ENCODE results near the gene ADGRD1. TPM values are rescaled to one million over a fixed set of nuclear protein-coding genes. Genes with fewer than 3 reads are reported as not detected.

ADGRD1 gene
- total RNA-seq, 1 experiment from 2014 or later = 0.77 TPM

DNA sequence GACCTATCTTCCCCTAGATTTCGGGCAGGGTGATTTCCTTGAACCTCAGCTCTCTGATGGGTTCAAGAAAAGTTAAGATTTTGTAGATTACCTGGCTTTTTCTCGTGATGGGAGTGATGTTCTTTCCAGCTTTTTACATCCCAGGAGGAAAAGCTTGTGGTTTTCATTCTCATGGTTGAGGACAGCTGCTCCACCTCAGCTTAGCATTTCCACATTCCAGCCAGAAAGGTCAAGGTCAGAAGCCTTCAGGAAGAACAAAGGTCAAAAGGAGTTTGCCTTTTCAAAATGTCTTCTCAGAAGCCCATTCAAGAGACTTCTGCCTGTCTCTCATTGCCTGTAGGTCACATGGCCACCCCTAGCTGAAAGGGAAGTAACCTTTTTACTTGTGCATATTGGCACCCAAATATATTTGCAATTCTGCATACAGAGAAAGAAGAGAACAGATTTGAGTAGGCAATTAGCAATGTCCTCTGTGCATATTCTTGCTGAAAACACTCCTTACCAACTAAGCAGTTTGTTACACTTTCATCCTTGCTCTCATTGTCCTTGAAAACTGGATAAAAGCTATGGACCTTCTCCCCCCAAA, 6.6 kb upstream of the ADGRD1 start:
- Mint-ChIP-seq H3K27ac (peak overlapping the region; percentile 24), H3K36me3 (peaks cover 30% of the 10 kb centered on the region), H3K4me3 (no peak overlapping the region), H3K4me1 (peaks cover 41% of the 10 kb centered on the region), H3K27me3 (ENCODE audit: low read depth) (peaks cover 22% of the 10 kb centered on the region), H3K9me3 (peaks cover 46% of the 10 kb centered on the region)
- ChIA-PET POLR2A (no interaction called here), CTCF (interaction anchor here (0.6 to 1.0 kb wide), 3 partner anchors 31 to 1073 kb away, joined by 3 read pairs; no protein-coding TSS in a partner anchor)
- DNase-seq (ENCODE audit: low spot score) (no peak), ATAC-seq (no peak)
- TF ChIP-seq, protein P1, sequence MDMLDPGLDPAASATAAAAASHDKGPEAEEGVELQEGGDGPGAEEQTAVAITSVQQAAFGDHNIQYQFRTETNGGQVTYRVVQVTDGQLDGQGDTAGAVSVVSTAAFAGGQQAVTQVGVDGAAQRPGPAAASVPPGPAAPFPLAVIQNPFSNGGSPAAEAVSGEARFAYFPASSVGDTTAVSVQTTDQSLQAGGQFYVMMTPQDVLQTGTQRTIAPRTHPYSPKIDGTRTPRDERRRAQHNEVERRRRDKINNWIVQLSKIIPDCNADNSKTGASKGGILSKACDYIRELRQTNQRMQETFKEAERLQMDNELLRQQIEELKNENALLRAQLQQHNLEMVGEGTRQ (CRISPR knock-in tag; IDR thresholded peaks at IDR 0.05) = peak; percentile 42; the same call in 1 of the 2 replicates
- TF ChIP-seq, protein P2, sequence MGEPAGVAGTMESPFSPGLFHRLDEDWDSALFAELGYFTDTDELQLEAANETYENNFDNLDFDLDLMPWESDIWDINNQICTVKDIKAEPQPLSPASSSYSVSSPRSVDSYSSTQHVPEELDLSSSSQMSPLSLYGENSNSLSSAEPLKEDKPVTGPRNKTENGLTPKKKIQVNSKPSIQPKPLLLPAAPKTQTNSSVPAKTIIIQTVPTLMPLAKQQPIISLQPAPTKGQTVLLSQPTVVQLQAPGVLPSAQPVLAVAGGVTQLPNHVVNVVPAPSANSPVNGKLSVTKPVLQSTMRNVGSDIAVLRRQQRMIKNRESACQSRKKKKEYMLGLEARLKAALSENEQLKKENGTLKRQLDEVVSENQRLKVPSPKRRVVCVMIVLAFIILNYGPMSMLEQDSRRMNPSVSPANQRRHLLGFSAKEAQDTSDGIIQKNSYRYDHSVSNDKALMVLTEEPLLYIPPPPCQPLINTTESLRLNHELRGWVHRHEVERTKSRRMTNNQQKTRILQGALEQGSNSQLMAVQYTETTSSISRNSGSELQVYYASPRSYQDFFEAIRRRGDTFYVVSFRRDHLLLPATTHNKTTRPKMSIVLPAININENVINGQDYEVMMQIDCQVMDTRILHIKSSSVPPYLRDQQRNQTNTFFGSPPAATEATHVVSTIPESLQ (CRISPR knock-in tag; IDR thresholded peaks at IDR 0.05) = no peak
- TF ChIP-seq EMX1 (CRISPR knock-in tag; IDR thresholded peaks at IDR 0.05) (no peak), MYBL2 (CRISPR knock-in tag; IDR thresholded peaks at IDR 0.05) (no peak), SMAD4 (CRISPR knock-in tag; IDR thresholded peaks at IDR 0.05) (no peak), NFE2L1 (CRISPR knock-in tag; IDR thresholded peaks at IDR 0.05) (no peak), TP53 (CRISPR knock-in tag; IDR thresholded peaks at IDR 0.05) (no peak)

DNA sequence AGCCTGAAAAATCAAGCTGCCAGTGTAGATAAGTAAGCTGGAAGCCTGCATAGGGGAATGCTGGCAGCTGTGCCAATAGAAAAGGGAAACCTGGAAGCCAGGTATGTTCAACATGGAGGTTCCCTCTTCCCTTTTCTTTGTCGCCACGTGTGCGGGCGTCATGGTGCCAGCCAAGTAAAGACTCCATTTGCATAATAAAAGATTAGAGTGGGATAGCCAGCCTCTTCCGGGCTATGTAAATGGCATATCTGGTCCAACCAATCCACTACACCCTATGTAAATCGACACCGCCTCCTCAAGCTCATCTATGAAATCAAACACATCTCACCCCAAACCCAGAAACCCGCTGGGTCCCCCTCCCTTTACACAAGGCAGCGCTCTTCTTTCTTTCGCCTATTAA, 5.6 kb upstream of the ADGRD1 start:
- H3K9me3 Mint-ChIP-seq = peaks cover 45% of the 10 kb centered on the region
- POLR2A ChIA-PET = interaction anchor here (0.7 kb wide), 1 partner anchor 474 kb away, joined by 7 read pairs; no protein-coding TSS in a partner anchor
- TF ChIP-seq SMAD4 (CRISPR knock-in tag; IDR thresholded peaks at IDR 0.05) (no peak), ZNF671 (CRISPR knock-in tag; IDR thresholded peaks at IDR 0.05) (no peak)
- TF ChIP-seq, protein P3, sequence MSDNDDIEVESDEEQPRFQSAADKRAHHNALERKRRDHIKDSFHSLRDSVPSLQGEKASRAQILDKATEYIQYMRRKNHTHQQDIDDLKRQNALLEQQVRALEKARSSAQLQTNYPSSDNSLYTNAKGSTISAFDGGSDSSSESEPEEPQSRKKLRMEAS (CRISPR knock-in tag; IDR thresholded peaks at IDR 0.05) = peak; percentile 57; the same call in 1 of the 2 replicates
- TF ChIP-seq, protein P4, sequence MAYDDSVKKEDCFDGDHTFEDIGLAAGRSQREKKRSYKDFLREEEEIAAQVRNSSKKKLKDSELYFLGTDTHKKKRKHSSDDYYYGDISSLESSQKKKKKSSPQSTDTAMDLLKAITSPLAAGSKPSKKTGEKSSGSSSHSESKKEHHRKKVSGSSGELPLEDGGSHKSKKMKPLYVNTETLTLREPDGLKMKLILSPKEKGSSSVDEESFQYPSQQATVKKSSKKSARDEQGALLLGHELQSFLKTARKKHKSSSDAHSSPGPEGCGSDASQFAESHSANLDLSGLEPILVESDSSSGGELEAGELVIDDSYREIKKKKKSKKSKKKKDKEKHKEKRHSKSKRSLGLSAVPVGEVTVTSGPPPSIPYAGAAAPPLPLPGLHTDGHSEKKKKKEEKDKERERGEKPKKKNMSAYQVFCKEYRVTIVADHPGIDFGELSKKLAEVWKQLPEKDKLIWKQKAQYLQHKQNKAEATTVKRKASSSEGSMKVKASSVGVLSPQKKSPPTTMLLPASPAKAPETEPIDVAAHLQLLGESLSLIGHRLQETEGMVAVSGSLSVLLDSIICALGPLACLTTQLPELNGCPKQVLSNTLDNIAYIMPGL (CRISPR knock-in tag; IDR thresholded peaks at IDR 0.05) = no peak
- TF ChIP-seq, protein P5, sequence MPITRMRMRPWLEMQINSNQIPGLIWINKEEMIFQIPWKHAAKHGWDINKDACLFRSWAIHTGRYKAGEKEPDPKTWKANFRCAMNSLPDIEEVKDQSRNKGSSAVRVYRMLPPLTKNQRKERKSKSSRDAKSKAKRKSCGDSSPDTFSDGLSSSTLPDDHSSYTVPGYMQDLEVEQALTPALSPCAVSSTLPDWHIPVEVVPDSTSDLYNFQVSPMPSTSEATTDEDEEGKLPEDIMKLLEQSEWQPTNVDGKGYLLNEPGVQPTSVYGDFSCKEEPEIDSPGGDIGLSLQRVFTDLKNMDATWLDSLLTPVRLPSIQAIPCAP (CRISPR knock-in tag; IDR thresholded peaks at IDR 0.05) = no peak
- CTCF ChIA-PET = interaction anchor here (0.7 to 1.1 kb wide), 2 partner anchors 276 to 854 kb away, joined by 3 read pairs; no protein-coding TSS in a partner anchor
- peaks cover 22% of the 10 kb centered on the region for H3K27me3 Mint-ChIP-seq (ENCODE audit: low read depth)
- ATAC-seq (peak; percentile 89), DNase-seq (ENCODE audit: low spot score) (no peak)
- peaks cover 51% of the 10 kb centered on the region for H3K4me1 Mint-ChIP-seq
- no peak overlapping the region for H3K4me3 Mint-ChIP-seq
- peaks cover 30% of the 10 kb centered on the region for H3K36me3 Mint-ChIP-seq
- H3K27ac Mint-ChIP-seq = no peak overlapping the region

DNA sequence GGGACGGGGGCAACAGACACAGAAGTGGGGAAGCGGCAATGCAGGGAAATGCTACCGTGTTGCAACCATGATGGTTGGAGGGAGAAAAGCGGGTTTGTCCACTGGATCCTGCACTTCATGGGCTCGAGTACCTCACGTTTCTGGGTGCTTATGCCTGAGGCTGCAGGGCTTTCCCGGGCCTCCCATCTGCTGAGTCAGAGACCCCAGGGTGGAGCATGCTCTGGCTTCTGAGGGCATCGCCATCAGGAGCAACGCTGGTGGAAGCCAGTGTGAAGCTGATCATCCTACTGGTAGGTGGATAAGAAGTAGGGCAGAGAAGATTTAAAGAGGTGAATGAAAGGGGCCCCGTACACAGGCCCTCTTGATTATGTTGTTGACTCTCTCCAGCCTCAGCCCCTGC, 5.0 kb upstream of the ADGRD1 start:
- Mint-ChIP-seq H3K36me3 (peaks cover 30% of the 10 kb centered on the region), H3K9me3 (peaks cover 45% of the 10 kb centered on the region), H3K4me1 (peaks cover 53% of the 10 kb centered on the region), H3K27me3 (ENCODE audit: low read depth) (peaks cover 22% of the 10 kb centered on the region), H3K27ac (no peak overlapping the region), H3K4me3 (no peak overlapping the region)
- CTCF ChIA-PET = interaction anchor here (1.1 to 1.4 kb wide), 2 partner anchors 33 to 275 kb away, joined by 3 to 4 read pairs; no protein-coding TSS in a partner anchor
- DNase-seq (ENCODE audit: low spot score) (no peak), ATAC-seq (no peak)
- TF ChIP-seq, protein P6, sequence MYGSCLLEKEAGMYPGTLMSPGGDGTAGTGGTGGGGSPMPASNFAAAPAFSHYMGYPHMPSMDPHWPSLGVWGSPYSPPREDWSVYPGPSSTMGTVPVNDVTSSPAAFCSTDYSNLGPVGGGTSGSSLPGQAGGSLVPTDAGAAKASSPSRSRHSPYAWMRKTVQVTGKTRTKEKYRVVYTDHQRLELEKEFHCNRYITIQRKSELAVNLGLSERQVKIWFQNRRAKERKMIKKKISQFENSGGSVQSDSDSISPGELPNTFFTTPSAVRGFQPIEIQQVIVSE (CRISPR knock-in tag; IDR thresholded peaks at IDR 0.05; ENCODE audit: borderline replicate concordance) = no peak
- POLR2A ChIA-PET = no interaction called here

Data from WTC11 (cell line).